NCI-H1436 treated with DMSO at 0.1 percent for 48 hours (cell line): ENCODE data around the gene PGK2.
"Not testable (repeated sequence)": the region's sequence is repeated elsewhere in the genome, so short reads cannot be mapped to it uniquely, and the experiment has no call there.

Source experiments
- DNase-seq: peaks from one replicate; lab custom pipeline; 2025; lab: John Stamatoyannopoulos, UW

PGK2 gene

DNA sequence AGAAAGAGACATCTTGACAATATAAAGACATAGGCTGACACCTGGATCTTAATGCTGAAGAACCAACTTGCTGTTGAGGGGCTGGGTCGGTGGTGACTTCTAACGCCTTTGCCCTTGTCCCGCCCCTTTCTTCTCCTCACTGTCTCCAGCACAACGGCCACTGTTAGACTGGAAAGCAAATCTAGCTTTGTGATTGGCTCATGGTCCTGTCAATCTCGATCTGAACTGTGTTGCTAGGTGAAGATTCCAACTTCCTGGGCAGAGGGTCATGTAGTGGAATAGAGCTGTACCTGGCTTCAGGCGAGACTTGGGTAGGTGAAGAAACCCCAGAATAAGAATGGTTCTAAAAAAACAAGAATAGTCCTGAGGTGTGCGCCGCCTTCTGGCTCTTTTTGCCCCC is at the start of gene PGK2:
PGK2 (minus strand) TSS at position 110 of the 400 bp plus-strand sequence; CDS start at position 12, 98 bp downstream.
- no peak for DNase-seq

DNA sequence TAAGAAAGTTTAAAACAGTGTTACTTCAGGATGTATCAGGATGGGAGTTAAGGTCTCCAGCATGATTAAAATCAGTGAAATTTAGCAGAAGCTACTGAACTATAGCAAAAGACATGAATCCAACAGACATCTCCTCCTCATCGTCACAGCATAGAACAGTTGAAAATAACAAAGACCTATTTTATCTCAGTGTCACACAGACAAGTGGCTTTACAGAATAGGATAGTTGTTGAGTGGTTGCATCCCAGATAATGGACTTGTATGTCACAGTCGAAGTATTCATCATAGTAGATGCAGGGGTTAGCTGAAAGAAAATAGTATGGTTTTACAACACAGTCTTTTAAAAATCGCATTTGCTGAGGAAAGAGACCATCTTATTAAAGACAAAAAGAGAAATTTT is 48.1 kb upstream of the PGK2 start:
- DNase-seq: no peak

DNA sequence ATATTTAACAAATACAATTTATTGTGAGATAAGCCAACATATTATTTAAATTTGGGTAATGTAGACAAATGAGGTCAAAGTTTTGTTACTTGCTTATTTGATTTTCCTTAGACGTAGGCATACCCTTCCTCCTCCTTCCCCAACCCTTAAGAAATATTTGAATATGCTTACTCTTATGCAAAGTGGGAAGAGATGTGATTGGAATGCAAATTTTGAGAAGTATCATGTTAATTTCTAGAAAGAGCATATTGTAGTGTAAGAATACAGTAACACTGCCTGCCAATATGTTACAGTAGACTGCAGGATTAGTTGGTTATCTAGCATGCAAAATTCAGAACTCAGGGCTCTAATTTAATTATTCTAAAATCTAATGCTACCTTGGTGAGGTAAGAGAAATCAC is 46.3 kb upstream of the PGK2 start:
- DNase-seq: no peak

DNA sequence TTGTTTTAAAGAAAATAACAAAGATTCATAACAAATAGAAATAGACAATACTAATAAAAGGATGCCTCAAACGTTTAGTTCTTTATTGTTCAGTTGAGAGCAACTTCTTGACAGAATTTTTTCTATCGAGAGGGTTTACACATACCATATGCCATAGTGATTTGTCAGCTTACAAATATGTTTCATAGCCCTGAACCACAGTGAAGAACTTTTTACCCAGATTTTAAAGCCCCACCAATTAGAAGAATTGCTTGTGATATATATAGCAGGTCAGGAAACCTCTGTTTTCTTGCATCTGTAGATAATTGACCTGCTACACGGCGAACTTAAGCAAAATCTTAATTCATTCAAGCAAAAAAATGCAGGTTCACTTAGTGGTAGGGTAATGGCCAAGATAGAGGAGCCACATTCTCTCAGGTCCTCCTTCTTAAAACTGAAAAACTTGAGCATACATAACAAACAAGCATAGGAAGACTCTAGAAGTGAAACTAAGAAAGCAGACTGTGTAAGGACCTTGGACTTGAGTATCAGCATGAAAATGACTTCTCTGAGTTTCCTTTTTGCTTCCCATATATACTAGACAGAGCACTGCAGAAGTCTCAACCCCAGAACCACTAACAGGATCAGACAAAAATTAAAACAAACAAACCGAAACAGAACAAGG is 39.8 kb upstream of the PGK2 start:
- DNase-seq: no peak

DNA sequence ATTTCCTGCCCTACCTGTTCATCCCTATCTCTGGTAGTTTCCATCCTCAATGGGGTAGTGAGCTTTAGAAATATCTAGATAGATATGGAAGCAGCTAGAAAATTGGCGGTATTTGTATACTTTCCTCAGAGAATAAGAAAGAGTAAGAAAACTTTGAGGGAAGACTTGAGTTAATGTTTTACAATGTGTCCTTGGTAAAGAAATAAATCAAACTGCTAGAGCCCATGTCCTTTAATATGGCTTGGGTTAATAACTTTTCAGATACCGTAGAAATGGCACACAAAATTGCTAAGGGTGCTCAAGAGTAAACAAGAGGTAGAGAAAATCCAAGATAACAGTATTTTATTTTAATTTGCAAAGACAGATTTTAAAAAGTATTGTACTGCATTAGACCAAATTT is 28.1 kb upstream of the PGK2 start:
- DNase-seq: no peak

DNA sequence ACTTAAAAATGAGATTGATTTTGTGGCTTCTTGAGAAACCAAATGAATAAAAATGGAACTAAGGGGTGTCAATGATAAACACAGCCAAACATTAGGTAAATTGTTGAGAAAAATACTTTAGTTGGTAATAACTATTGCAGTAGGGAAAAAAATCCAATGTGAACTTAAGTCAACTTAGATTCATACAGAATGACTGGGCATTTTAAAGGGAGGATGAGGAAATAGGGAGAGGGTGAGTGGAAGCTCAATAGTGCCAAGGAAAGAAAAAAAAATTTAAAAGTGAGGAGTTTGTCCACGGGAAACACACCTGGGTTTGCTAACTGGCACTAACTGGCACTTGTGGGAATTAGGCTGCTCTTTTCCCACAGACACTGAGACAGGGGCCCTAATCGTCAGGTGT is 26.2 kb upstream of the PGK2 start:
- no peak for DNase-seq

DNA sequence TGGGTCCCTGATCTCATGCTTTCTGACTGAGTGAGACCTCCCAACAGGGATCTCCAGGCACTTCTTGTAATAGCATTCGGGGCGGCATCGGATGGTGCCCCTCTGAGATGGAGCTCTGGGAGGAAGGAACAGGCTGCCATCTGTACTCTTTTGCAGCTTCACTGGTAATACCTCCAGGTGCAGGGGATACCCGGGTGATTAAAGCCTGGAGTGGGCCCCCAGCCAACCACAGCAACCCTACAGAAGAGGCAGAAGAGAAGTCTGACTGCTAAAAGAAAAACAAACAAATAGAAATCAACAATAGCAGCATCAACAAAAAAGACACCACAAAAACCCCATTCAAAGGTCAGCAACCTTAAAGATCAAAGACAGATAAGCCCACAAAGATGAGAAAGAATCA is 19.1 kb upstream of the PGK2 start:
- no peak for DNase-seq

DNA sequence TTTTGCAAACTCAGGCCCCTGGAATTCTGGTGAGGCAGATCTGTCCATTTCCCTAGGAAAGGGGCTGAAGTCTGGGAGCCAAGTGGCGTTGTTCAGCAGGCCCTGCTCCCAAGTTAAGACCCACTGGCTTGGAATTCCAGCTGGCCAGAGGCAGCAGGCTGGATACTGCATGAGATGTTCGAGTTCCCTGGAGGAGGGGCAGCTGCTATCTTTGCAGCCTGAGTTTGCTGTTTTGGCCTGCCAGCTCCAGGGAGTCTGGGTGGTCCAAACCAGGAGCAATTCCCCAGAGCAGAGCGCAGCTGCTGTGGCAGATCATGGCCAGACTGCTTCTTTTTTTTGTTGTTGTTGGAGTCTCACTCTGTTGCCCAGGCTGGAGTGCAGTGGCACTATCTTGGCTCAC is 18.2 kb upstream of the PGK2 start:
- no peak for DNase-seq

DNA sequence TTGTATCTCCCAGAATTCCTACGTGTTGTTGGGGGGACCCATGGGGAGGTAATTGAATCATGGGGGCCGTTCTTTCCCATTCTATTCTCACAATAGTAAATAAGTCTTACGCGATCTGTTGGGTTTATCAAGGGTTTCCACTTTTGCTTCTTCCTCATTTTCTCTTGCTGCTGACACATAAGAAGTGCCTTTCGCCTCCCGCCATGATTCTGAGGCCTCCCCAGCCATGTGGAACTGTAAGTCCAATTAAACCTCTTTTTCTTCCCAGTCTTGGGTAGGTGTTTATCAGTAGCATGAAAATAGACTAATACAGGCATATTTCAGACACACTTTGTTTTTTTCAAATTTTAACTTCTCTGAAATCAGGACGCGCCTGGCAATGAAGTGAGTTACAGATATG is 14.4 kb upstream of the PGK2 start:
- no peak for DNase-seq

DNA sequence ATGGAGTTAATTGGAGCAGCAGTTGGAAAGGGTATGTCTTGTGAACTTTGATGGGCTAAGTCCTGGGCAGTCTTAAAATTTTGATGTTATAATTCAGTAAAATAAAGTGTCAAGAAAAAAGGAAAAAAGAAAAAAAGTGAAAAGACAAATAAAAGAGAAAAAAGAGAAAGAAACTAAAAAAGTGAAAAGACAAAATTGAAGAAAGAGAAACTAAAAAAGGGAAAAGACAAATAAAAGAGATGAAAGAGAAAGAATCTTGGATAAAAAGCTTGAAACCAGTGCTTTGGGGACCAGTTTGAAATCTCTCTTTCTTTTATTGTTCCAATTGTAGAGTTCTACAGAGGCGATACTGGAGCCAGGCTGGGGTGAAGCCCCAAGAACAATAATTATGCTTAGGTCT is 12.0 kb upstream of the PGK2 start:
- no peak for DNase-seq

DNA sequence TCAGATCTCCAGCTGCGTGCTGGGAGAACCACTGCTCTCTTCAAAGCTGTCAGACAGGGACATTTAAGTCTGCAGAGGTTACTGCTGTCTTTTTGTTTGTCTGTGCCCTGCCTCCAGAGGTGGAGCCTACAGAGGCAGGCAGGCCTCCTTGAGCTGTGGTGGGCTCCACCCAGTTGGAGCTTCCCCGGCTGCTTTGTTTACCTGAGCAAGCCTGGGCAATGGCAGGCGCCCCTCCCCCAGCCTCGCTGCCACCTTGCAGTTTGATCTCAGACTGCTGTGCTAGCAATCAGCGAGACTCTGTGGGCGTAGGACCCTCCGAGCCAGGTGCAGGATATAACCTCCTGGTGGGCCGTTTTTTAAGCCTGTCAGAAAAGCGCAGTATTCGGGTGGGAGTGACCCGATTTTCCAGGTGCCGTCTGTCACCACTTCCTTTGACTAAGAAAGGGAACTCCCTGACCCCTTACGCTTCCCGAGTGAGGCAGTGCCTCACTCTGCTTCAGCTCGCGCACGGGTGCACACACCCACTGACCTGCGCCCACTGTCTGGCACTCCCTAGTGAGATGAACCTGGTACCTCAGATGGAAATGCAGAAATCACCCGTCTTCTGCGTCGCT is 9.9 kb upstream of the PGK2 start:
- not testable (repeated sequence) for DNase-seq

DNA sequence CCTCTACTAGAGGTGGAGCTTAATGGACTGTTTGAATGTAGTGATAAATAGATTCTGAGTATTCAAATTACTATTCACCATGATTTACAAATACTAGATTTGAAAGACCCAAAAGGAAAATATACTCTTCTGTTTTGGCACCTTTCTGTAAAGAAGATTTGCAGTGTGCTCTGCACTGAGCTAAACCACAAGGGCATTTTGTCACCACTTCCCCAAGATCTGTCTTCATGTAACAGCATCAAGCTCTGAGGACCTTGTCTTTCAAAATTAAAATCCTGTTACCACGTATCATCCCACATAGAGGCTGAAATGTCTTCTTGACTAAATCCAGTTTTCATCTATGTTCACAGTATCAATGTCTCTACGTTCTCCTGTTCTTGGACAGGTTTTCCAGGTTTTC is 3.3 kb upstream of the PGK2 start:
- DNase-seq: no peak

DNA sequence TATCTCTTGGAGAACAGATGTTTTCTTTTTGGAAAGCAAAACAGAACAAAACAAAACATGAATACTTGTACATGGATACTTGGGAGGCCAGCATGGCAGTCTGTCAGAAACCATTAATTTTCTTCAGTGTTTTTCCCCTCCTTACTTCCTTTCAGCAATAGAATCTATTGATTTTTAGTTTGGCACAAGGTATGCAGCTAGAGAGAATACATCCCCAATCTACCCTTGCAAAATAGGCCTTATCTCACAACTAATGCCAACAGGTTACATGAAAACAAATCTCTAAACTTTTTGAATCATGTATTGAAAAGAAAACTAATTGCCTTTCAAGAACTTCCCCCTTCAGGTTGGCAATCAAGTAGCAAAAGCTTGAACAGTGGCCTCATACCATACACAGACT is 2.8 kb downstream of the PGK2 start:
- no peak for DNase-seq

DNA sequence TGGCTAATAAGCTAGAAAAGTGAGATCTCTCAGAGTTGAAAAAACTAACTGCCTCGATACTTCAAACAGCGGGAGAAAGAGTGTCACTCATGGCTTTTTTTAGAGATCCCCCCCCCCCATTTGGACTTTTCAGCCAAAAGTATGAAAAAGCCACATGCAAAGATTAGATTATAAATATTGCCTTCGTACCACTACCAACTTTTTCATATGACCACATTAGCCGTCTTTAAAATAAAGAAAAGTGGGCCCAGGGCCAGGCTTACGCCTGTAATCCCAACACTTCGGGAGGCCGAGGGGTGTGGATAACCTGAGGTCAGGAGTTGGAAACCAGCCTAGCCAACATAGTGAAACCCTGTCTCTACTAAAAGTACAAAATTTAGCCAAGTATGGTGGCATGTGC is 4.4 kb downstream of the PGK2 start:
- no peak for DNase-seq

DNA sequence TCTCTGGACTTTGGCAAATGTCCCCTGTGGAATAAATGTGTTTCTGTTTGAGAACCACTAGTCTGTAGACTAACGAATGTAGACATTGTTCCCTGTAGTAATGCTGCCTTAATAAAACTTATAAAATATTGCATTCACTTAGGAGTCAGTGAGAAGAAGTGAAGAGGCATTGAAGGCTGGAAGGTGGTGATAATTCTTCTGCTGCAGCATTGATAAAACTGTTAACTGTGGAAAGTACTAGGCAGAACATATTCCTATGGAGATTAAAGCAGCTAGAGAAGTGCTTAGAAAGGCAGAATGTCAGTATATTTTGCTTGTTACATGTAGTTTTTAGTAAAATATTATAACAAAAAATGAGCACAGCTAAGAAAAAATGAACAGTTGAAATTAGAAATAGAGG is 4.8 kb downstream of the PGK2 start:
- DNase-seq: no peak

DNA sequence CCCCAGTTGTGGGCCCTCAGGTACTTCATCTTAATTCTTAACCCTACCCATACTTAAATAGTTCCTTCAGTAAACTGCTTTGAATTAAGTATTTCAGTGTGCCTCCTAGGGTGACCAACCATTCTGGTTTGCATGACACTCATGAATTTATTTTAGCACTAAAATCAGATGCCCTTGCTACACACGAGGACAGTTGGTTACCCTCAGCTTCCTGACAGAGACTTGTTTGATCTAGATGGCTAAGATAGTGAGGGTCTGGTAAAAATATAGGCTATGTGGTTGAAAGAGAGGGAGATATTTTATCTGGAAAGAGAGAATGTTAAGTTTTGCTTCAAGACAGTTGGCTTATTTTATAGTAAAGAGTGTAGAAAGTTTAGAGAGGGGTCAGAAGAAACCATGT is 10.6 kb downstream of the PGK2 start:
- no peak for DNase-seq

DNA sequence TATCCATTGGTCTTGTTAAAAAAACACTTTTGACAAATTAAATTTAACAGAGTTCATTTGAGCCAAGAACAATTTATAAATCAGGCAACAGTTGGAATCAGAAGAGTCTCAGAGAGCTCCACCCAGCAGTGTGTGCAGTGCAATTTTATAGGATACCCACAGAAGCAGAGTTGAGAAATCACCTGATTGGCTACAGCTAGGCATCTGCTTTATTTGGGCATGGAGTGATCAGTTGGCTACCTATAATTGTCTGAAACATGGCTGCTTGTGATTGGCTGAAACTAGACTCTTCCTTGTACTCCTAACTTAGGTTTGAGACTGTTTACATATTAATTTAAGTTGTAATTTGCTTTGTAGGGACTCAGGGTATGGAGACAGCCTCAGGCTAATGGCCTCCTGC is 12.0 kb downstream of the PGK2 start:
- no peak for DNase-seq

DNA sequence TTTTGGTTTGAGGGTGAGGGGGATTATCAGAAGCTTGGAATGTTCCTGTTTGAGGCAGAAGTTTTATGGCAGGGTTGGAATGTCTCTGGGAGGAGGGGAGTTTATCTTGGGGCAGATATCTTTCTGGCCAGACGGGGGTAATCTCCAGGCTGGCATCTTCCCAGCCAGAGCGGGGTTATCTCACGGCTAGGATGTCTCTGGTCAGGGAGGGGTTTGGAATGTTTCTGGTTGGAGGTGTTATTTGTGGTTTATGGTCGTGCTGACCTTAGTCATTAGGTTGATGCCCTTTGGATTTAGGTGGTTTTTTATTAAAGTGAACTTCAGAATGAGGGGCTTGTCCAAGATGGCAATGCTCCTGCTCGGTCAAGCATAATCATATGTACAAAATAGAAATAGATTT is 14.8 kb downstream of the PGK2 start:
- DNase-seq: no peak

DNA sequence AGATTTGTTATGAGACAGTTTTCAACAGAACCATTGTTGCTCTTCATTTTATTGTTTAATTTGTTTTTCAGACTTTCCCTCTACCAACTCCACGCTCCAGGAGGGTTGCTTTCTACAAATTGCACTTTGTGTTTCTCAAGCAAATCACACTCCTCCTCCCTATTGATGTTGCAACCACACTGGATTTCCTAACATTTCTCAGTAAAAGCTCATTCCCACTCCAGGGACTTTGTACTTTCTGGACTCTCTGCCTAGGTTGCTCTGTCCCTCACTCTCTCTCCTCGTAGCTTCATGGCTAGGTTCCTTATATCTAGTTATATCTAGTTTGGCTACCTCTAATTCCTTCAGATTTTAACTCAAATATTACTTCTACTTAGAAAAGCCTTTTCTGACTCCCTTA is 20.3 kb downstream of the PGK2 start:
- DNase-seq: no peak

DNA sequence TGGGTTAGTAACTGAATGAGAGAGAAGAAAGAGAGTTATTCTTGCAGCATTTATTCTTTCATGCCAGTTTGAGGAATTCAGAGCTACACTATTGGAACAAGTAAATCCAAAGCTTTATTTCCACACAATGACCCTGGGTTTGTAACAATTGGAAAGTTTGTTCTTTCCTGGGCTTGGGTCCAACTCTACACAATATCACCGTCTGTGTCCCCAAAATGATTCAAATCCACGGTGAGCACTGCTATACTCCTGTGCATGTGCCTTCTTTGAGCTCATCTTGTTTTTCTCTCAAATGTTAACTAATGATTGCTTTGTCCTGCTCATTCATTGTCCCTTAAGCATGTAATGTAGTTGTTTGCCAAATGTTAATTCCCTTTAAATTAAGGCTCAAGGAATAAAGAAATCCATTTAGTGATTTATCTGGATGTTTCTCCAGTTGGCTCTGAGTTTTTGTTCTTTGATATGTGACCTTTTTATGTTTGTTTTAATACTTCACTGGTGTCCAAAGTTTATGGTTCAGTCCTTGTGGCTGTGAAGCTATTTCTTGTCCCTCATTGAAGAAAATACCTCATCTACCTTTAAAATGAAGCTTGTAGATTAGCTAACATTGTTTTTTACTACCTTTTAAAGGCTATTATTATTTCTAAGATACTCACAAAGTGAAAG is 22.4 kb downstream of the PGK2 start:
- DNase-seq: no peak

DNA sequence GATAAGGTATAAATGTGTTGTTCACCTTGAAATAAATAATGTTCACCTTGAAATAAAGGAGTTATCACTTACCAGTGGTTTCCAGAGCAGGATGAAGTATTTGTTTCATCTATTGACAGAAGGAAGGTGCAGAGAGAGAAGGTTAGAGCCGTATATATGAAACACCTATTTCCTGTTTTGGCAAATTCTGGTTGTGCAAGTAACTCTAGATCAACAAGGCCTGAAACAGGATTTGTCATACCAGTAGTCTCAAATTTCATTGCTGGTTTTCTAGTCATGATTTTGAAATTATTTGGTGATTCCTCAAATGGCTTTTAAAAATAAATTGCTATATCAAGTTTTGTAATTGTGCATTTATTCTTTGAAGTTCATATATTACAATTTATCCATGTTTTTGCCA is 42.8 kb downstream of the PGK2 start, which contains the start of gene CRISP3:
CRISP3 (minus strand) TSS at position 130 of the 400 bp plus-strand sequence; CDS start at position 109, 21 bp downstream.
- DNase-seq: no peak

DNA sequence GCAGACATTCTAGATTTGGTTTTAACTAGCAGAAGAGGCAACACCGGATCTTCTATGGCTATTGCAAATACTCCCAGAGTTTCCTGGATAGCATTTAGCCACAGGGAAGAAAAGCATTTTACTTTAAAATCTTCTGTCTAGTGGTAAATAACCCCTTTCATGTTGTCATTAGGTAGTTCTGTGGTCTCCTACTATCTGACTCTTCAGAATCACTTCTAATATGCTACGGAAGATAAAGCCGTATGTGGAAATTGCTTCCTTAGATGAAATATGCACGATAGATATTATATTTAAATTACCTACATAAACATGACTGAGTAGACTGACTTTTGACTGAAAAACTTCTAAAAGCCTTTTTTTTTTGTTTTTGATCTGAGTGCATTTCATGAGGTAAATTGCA is 43.7 kb downstream of the PGK2 start:
- DNase-seq: no peak

DNA sequence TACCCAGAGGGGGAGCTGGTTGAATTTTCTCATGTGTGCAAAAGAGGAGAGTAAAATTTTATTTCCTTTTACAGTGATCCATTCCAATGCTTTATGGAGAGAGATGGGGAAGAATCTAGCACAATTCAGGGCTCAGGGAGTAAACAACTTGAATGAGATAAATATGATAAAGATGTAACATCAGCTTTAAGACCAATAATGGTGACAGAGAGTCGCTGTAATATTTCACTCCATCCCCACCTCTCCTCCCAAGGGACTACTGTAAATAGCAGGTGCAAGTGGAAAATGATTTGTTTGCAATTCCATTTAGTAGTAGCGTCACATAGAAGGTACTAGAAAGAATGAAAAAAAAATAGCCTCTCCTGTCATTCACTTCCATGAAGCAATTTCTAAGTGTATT is 47.7 kb downstream of the PGK2 start:
- DNase-seq: peak; percentile 91
